DMS79 treated with DMSO at 0.1 percent for 48 hours (cell line): ENCODE data around the gene ALDH1A1.

Experiments
- DNase-seq: peaks from one replicate; lab custom pipeline; 2025; lab: John Stamatoyannopoulos, UW

The ALDH1A1 gene

GRCh38 chr9:72952914-72953313 is at the start of gene ALDH1A1:
TSS of gene ALDH1A1 (minus strand) at chr9:72953053. CDS start at chr9:72953000, 53 bp downstream.
- DNase-seq = no peak

GRCh38 chr9:73001860-73002259 is 49.0 kb upstream of the ALDH1A1 start:
- DNase-seq = no peak

DNA sequence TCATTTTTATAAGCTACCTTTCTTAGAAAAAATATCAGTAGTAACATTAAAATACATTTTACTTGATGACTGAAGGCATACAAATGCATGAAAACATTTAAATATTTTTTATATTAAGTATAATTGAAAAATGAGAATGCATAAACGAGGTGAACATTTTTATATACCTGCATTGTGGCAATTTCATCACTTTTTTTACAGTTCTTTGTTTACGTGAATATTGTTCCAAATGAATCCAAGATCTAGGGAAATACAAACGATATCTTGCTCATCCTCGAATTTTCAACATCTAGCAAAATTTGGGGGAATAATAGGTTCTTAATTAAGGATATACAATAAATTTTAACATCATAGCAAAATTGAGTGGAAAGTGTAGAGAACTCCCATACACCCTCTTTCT is 45.5 kb upstream of the ALDH1A1 start:
- no peak for DNase-seq

- DNase-seq = no peak
Measured at GRCh38 chr9:72997387-72997995, 44.6 kb upstream of the ALDH1A1 start.

GRCh38 chr9:72996684-72997314 is 43.9 kb upstream of the ALDH1A1 start:
- no peak for DNase-seq

GRCh38 chr9:72996114-72996513 is 43.3 kb upstream of the ALDH1A1 start:
- no peak for DNase-seq

DNA sequence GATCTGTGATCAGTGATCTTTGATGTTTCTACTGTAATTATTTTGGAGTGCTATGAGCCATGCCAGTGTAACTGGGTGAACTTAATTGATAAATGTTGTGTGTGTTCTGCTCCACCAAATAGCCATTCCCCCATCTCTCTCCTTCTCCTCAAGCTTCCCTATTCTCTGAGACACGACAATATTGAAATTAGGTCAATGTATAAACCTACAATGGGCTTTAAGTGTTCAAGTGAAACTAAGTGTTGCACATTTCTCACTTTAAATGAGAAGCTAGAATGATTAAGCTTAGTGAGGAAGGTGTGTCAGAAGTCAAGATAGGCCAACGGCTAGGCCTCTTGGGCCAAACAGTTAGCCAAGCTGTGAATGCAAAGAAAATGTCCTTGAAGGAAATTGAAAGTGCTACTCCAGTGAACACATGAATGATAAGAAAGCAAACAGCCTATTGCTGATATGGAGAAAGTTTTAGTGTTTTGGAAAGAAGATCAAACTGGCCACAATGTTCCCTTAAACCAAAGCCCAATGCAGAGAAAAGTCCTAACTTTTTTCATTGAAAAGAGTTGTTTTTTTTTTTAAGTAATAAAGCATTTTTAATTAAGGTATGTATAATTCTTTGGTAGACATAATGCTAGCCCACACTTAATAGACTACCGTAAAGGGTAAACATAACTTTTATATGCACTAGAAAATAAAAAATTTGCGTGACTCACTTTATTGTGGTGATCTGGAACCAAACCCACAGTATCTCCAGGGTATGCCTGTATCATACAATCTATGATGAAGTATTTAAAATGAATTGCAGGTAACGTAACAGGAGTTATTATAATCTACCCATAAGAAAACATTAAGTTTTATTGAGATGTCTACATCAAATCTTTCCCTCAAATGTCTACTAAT is 42.5 kb upstream of the ALDH1A1 start:
- no peak for DNase-seq

DNA sequence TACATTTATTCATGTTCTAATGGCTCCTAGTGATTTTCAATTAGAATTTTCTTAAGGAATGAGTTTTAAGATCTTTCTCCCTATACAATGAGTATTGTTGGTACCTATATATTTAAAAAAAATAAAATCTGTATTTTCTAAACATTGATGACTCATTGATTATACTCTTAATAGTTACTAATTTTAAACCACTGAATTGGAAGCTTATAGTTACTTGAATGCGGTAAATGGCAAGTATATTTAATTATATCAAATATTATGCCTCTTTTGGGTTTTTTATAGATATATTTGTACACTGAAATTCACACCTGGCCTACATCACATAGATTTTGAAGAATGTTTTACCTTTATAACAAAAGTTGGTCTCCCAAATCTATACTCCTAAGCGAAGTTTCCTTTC is 38.9 kb upstream of the ALDH1A1 start:
- DNase-seq = no peak

DNA sequence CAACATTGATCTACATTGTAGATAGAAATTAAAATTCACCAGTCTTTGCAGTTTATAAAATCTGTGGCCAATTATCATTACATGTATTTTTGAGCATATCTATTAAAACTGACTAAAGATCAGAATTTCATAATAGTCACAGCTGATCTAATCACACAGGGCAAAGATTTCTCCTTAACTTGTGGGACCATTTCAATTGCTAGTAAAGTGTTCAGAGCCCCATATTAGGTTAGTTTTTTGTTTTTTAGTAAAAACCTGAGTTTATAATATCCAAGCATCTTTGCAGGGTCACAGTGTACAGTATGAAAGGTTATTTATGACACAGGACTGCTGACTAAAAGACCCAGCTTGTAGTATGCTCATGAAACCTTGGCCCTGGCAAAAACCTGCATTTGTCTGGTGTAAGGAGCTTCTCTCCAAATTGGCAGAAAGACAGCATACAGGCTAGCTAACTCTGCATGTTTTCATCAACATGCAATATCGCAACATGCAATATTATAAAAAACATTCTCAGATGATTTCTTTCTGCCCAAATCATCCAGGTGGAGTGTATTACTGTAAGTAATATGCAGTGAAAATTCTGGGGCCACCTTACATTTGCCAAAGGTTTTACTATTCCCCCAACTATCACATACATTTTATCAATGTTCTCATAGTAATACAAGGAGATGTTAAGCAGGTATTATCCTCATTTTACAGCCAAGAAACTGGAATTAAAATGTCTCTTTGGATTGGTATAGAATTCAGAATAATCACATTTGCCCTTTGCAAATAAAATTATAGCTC is 37.7 kb upstream of the ALDH1A1 start:
- DNase-seq = no peak

DNA sequence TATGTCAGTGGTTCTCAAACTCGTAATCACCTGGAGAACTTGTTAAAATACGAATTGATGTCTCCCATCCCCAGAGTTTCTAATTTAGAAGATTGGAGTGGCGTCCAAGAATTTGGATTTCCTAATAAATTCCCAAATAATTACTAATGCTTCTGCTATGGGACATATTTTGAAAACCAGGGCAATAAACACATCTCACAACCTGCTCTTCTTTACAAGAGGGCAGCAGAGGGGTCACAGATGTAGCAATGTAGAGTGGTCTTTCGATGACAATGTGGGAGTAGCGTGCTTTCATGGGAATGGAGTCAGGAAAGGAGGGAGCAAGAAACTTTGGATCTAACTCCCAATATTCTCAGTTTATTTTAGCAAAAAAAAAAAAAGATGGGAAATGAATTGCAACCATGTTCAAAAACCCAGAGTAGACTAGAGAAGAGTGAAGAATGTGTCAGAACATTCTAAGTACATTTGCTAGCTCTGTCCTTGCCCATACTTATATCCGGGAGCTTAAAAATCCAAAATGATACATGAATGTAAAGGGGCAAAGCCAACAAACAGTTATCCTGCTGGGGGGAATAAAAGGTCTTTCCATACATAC is 33.8 kb upstream of the ALDH1A1 start:
- no peak for DNase-seq

- DNase-seq = no peak
Measured at GRCh38 chr9:72985746-72986145, 32.9 kb upstream of the ALDH1A1 start.

DNA sequence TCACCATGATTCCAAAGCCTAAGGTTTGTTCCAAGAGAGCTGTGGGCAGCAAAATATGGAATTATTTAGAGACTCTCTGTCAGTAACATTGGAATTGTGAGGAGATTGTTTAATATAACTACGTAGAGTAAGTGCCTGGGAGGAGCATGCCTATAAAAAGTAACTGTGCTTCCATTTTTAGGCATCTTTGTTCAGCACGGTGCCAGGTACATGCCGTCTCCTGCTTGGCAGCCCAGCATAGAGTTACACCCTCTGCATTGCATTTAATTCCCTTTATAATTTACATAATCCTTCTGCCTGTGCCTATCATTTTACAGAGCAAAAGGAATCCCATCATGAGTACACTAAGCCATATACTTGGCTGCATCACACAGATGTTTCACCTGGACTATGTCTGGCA is 32.1 kb upstream of the ALDH1A1 start:
- DNase-seq = no peak

- no peak for DNase-seq
Measured at GRCh38 chr9:72984226-72984947, 31.5 kb upstream of the ALDH1A1 start.

- DNase-seq = no peak
Measured at GRCh38 chr9:72983512-72984225, 30.8 kb upstream of the ALDH1A1 start.

DNA sequence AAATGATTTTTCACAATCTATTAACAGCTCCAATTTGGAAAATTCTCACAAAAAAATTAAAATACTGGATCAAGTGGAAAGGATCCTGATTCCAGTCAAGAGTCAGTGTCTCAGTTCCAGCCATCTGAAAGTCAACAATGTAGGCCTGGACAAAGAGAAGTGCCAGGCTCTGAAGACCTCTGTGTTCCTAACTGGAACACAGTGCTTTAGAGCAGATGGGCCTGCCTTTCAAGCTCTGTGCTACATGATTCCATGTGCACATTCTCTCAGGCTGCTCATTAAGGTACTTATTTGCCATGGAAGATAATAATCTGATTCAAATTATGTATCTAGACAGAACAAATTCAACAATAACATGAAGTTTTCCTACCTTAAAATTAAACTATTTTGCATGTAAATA is 30.2 kb upstream of the ALDH1A1 start:
- DNase-seq = no peak

DNA sequence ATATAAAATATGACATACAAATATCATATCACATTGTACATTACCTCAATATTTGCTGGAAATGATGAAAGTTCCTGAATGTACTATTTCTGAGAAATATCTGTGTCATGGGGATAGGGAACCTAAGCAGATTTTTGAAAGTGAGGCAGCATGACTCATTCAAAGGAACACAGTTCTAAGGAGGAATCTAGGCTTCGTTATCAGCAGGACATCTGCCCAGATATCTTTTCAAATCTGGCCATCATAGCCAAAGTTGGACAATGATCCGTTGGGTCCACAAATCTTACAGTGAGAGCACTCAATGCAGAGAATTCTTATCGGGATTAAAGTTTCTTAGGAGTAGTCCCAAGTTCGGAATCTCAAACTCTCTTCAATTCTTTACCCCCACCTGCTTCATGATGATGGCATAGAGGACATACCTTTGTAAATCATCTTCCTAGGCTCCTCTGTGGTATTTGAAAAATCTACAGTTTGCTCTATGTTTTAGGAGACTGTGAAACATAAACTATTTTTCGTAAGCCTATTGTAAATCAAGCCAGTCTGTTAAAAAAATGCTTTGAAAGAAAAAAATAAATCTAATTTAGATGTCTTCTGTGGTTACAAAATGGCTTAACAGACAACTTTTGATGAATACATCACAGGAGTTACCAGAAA is 29.4 kb upstream of the ALDH1A1 start:
- no peak for DNase-seq

DNA sequence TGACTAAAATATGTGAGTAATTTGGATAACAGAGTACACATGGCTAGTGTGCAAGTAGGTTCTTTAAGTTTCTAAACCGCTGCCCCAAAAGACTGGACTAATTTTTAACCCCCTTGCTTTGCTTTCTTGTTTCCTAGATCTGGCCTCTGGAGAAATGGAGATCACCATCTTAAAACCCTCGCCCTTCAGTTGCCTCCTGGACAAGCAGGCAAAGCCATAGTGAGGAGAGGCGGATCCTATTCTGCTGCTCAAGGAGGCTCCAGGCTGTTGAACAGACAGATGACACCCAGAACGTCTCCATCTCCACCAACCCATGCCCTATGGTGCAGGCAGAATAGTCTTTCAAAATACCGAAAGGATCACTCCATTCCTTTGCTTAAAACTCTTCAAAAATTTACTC is 28.6 kb upstream of the ALDH1A1 start:
- no peak for DNase-seq

DNA sequence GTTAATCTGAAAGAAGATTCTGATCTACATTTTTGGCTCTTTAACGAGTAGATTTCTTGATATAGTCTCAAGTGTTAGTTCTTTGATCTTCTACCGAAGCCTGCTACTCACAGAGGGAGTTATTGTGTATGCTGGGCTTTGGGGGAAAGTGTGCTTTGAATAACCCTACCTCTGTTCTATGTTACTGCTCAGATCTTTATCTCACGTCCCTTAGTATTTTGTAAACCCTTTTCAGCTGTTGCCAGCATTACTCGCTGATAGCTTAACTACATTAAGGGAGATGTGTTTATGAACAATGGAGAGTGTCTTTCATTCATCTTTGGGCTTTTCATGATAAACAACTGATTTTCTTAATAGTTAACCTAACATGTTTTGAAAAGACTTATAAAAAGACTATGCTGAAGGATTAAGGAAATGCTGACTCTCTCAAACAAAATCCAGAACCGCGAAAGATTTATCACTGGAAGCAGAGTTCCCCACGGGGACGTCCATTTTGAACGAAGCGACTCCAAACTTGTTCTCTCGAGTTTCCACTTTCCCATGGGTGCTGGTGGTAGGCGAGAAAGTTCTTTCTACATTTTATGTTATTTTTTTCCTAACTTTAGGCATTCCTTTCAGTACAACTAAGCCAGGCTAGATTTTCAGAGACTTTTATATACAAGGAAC is 27.9 kb upstream of the ALDH1A1 start:
- DNase-seq = no peak

GRCh38 chr9:72980183-72980582 is 27.3 kb upstream of the ALDH1A1 start:
- no peak for DNase-seq
